Kidney tubule cell (primary cell): Measurements from ENCODE around the gene ZNF823.
A peak's percentile ranks its signal among the peaks of the same experiment; 100 is the strongest.

ENCODE experiments used
- DNase-seq: peaks from one replicate; pipeline ENCODE4 v3.0.0-alpha.2; 2018; ENCODE audit warnings: low spot score

ZNF823 gene

GRCh38 chr19:11737964-11738745 is 591 bp downstream of the ZNF823 start:
- peak; percentile 91 for DNase-seq

- peak; percentile 23 for DNase-seq
These were observed 2.0 kb downstream of the ZNF823 start for GRCh38 chr19:11736696-11737095.

- peak; percentile 6 for DNase-seq
These were observed 3.4 kb downstream of the ZNF823 start for GRCh38 chr19:11735375-11735774.

GRCh38 chr19:11729586-11729985 is 9.2 kb downstream of the ZNF823 start:
- no peak for DNase-seq

- DNase-seq, result no peak
These were observed 16.3 kb downstream of the ZNF823 start for GRCh38 chr19:11722414-11722813.

GRCh38 chr19:11721681-11722080 is 17.1 kb downstream of the ZNF823 start:
- no peak for DNase-seq

GRCh38 chr19:11710313-11710712 is 28.4 kb downstream of the ZNF823 start:
- DNase-seq, result no peak

- DNase-seq, result no peak
These were observed 30.3 kb downstream of the ZNF823 start for GRCh38 chr19:11708457-11708856.

GRCh38 chr19:11705474-11705873 is 33.3 kb downstream of the ZNF823 start:
- DNase-seq, result no peak

- DNase-seq, result no peak
These were observed 34.1 kb downstream of the ZNF823 start for GRCh38 chr19:11704626-11705025.

GRCh38 chr19:11699931-11700794 is 38.6 kb downstream of the ZNF823 start:
- peak; percentile 44 for DNase-seq

GRCh38 chr19:11698231-11698630 is 40.5 kb downstream of the ZNF823 start:
- DNase-seq, result no peak

- DNase-seq, result no peak
These were observed 41.4 kb downstream of the ZNF823 start for GRCh38 chr19:11697284-11697855.

- peak; percentile 91 for DNase-seq
These were observed 44.0 kb downstream of the ZNF823 start for GRCh38 chr19:11694533-11695439.

- peak; percentile 71 for DNase-seq
These were observed 44.9 kb downstream of the ZNF823 start for GRCh38 chr19:11693505-11694499.

GRCh38 chr19:11692127-11692790 is 46.5 kb downstream of the ZNF823 start:
- DNase-seq, result peak; percentile 84

- no peak for DNase-seq
These were observed 52.8 kb downstream of the ZNF823 start for GRCh38 chr19:11685676-11686650.

- no peak for DNase-seq
These were observed 53.6 kb downstream of the ZNF823 start for GRCh38 chr19:11684987-11685675.
